LHCN-M2 (cell line): ENCODE data around the gene PARVG. TPM values are rescaled to one million over a fixed set of nuclear protein-coding genes. Genes with fewer than 3 reads are reported as not detected.

Source experiments
- DNase-seq: peaks from one replicate; pipeline ENCODE4 v3.0.0-alpha.2; 2012; ENCODE audit warnings: low read depth
- total RNA-seq: library from RNA; depleted of rRNA; stranded (reverse); fragments of >200 nt; gene quantifications from 2 replicates; pipeline ENCODE4 v1.2.3, GENCODE V29; 2014

The PARVG gene
- total RNA-seq, 1 experiment from 2014 or later: not detected

DNA sequence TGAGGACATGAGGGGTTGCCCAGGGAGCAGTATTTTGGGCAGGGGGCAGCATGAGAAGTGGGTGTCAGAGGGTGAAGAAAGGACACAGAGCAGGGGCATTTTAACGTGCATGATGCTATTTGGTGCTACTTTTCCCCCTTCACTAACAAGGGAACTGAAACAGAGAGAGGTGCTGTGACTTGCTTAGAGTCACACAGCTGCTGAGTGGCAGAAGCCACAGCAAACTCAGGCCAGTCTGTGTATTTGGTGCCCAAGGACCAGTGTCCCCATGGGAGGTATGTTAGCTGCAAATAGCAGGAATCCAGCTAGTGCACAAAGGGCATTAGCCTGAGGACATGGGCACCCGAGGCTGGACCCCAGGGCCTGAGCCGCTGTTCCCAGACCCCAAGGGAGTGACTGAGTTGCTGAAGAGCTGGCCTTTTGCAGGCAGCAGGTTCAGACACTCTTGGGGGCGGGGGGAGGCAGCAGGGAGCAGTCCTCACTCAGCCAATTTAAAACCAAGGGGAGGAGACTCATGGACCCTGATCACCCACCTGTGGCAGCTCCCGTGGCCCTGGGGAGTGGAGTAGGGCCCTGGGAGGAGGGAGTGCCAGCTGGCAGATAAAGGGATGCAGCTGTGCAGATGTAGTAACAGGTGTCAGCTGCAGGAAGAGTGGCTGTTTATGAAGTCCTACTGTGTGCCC is 14.6 kb downstream of the PARVG start:
- no peak for DNase-seq

DNA sequence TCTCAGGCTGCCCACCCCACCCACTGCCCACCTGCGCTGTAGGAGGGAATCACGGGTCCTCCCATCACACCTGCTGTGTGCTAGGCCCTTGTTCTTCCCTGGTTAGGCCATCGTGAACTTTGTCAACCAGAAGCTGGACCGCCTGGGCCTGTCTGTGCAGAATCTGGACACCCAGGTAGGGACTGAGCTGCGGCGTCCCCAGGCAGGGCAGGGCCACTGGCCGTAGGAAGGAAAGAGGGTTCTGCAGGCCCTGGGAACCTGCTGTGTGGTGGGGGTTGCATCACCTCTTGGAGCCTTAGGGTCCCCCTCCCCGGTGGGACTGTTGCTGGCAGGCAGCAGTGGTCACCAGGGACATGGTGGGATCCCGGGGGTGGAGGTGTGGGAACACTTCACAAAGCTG is 15.5 kb downstream of the PARVG start:
- no peak for DNase-seq

- no peak for DNase-seq
These were observed 16.0 kb downstream of the PARVG start for GRCh38 chr22:44196731-44197131.

DNA sequence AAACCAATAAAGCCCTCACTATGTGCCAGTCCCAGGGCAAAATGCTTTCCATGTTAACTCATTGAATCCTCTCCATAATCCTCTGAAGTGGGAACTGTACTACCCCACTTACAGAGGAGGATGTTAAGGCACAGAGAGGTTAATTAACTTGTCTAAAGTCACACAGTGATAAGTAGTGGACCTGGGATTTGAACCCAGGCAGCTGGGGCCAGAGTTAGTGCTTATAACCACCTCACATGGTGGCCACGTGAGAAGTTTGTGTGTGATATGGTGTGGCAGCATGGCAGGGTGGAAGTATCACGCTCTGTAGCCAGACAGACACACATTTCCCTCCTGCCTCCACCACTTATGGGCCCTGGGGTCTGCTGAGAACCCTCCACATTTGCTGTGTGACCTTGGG is 16.5 kb downstream of the PARVG start:
- DNase-seq: no peak

- no peak for DNase-seq
These were observed 18.4 kb downstream of the PARVG start for GRCh38 chr22:44199164-44199563.

- no peak for DNase-seq
These were observed 19.1 kb downstream of the PARVG start for GRCh38 chr22:44199866-44200265.

GRCh38 chr22:44200451-44200850 is 19.7 kb downstream of the PARVG start:
- no peak for DNase-seq

DNA sequence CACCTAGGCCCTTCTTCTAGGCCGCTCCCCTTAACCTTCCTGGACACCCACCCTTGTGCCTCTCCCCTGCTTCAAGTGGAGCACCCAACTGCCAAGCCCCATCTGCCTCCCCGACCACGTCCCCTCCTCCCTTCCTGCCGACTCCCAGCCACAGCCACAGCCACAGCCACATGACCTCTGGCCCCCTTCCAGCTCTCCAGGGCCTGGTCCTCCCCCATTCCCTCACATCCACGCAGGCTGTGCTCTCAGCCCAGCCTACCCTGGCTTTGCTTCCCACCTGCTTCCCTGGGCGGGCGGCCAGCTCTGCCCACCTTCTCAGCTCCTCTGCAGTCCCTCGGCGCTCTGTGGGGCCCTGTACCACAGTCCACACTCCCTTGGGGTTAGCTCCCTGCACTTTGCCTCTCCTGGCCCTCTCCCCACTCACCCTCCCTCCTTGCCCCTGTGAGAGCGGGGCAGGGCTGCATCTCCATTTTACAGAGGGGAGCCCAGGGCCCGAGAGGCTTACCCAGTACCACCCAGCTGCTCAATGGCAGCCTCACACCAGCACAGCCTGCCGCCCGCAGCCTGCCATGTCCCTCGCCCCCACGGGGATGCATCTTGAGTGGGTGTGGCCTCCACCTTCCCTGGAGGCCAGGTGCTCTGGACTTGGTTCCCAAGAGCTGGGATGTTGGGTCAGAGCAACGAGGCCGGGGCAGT is 20.3 kb downstream of the PARVG start:
- no peak for DNase-seq

- no peak for DNase-seq
These were observed 20.9 kb downstream of the PARVG start for GRCh38 chr22:44201665-44202064.

GRCh38 chr22:44202261-44202789 is 21.6 kb downstream of the PARVG start:
- peak; percentile 53 for DNase-seq

DNA sequence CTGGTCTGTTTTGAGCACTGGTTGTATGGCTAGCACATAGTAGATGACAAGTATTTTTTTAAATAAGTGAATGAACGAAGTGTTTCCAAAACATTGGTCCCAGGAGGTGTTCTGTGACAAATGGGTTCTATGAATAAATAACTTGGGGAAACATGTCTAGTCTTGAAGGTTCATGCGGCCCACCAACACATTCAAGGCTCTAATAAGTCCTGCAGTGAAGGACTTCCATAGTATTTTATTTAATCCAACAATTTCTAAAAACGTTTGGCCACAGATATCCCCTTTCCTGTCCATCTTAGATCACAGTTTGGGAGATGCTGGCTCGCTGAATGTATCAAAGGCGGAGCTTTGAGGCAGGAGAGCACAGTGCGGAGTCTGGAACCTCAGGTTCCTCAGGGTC is 22.5 kb downstream of the PARVG start:
- no peak for DNase-seq

DNA sequence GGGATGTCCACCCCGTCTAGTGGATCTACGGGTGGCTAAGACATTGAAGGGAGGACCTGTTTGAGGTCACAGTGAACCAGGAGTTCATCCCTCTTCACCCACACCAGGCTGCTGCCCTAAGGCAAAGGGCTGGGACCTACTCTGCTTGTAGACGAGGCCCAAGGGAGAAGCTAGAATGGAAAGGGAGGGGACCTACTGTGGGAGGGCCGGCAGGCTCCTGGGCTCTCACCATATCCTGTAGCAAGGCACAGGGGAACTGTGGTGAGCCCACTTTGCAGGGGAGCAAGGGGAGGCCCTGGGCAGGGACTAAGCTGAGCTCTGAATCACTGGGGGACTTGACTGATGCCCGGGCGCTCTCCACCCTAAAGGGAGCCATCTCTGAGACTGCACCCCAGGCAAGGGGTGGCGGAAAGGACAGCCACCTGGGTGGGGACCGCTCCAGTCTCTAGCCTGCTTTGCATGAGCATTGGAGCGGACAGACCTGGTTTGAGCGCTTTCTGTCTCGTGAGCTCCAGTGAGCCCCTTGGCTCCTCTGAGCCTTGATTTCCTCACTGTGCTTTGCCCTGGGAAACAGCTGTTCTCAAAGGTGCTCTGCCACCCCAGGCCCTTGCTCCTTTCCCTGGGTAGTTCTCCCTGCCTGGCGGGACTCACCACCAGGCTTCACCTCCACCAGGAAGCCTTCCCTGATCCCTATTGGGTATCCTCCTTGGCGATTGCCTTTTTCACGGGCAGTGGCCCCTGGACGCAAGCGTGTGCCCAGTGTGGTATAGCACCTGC is 24.2 kb downstream of the PARVG start:
- no peak for DNase-seq

DNA sequence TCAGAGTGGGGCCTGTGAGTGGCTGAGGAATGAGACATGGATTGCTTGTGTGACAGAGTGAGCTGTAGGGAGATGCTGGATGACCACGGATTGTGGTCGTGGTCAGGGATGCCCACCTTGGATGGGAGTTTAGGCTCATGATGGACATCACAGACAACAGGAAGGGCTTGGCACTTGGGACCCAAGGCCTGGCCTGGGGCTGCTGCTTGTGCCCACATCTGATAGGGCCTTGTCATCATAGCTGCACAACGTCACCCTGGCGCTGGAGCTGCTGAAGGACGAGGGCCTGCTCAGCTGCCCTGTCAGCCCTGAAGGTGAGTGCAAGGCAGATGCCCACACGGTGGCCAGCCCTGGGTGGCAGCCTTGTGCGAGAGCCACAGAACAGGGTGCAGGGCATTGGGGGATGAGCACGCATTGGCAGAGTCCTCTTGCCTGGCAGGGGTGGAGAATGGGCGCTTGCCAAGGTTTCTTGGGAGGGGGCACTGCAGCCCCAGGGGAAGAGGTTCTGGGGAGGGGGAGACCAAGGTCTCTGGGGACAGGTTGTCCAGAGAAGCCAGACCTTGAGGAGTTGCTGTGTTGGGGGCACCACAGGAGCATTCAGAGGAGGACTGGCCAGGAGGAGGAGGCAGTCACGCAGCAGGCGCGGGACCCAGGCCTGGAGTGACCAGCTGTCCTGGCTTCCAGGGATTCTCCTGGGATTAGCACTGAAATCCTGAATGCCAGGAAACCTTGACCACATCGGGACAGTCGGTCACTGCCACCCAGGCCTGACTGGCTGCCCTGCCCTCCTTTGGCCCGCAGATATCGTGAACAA is 25.0 kb downstream of the PARVG start:
- no peak for DNase-seq

- no peak for DNase-seq
These were observed 25.6 kb downstream of the PARVG start for GRCh38 chr22:44206330-44206645.

GRCh38 chr22:44206696-44207095 is 26.0 kb downstream of the PARVG start:
- no peak for DNase-seq

GRCh38 chr22:44207173-44207980 is 26.7 kb downstream of the PARVG start:
- no peak for DNase-seq

DNA sequence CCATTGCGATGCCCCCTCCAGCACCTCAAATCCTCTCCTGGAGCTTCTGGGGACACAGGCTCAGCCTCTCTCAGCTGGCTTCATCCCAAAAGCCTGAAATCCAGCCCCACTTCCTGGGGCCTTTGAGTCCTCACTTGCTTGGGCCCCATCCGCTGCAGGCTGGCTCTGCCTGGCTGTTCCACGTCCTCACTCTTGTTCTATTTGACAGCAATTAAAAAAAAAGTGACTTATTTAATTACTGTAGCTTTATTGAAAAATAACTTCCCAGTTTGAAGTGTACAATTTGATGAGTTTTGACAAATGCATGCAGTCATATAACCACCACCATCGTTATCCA is 27.2 kb downstream of the PARVG start:
- no peak for DNase-seq

- DNase-seq: no peak
These were observed 28.6 kb downstream of the PARVG start for GRCh38 chr22:44209343-44209742.

- DNase-seq: peak; percentile 32
These were observed 30.0 kb downstream of the PARVG start for GRCh38 chr22:44210722-44211121.

DNA sequence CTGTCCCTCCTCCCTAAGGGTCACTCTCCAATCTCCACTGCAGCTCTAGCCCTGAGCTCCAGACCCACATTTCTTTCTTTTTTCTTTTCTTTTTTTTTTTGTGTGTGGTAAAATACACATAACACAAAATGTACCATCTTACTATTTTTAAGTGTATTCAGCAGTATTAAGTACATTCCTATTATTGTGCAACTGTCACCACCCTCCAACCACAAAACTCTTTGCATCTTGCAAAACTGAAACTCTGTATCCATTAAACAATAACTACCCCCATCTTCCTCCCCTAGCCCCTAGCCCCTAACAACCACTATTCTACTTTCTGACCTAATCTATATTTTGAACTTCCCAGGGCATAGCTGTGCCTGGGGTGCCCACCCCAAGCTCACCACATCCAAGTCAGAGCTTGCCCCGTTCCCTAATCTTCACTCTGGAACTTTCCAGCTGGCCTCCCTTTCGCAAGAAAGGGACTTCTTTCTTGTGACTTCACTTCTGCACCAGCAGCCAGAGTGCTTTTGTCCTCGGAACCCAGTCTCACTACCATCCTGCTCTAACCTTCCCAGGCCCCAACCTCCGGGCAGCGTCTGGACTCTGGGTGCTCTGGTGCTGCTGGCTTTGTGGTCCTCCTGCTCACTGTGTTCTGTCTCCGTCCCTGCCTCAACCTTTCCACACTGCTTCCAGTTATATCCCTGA is 30.7 kb downstream of the PARVG start:
- no peak for DNase-seq
